ENCODE results near the gene DHDDS. TPM values are rescaled to one million over a fixed set of nuclear protein-coding genes. Genes with fewer than 3 reads are reported as not detected.

Gene DHDDS
- total RNA-seq, 1 donor from 2014 or later: 49.5 TPM

- no peak overlapping the region for H3K4me3 Mint-ChIP-seq
- DNase-seq (ENCODE audit: low spot score in 2 of 2, unreplicated experiment in 2 of 2): no peak
- H3K9me3 Mint-ChIP-seq: no peaks in the 10 kb centered on the region
- H3K4me1 Mint-ChIP-seq: peaks cover 33% of the 10 kb centered on the region
- peak overlapping the region; percentile 91 for H3K27ac Mint-ChIP-seq
- H3K27me3 Mint-ChIP-seq (ENCODE audit: low read depth): no peaks in the 10 kb centered on the region
- no peak for TF ChIP-seq CTCF (IDR thresholded peaks at IDR 0.05; ENCODE audit: unreplicated experiment)
- H3K36me3 Mint-ChIP-seq: no peaks in the 10 kb centered on the region
Observed at GRCh38 chr1:26419494-26419893, 12.6 kb upstream of the DHDDS start.

GRCh38 chr1:26429721-26430120, 2.4 kb upstream of the DHDDS start:
- peaks cover 30% of the 10 kb centered on the region for H3K4me1 Mint-ChIP-seq
- no peak overlapping the region for H3K4me3 Mint-ChIP-seq
- H3K27me3 Mint-ChIP-seq (ENCODE audit: low read depth): no peaks in the 10 kb centered on the region
- peaks cover 3% of the 10 kb centered on the region for H3K36me3 Mint-ChIP-seq
- no peak for TF ChIP-seq CTCF (IDR thresholded peaks at IDR 0.05; ENCODE audit: unreplicated experiment)
- DNase-seq (ENCODE audit: low spot score in 2 of 2, unreplicated experiment in 2 of 2): no peak
- H3K27ac Mint-ChIP-seq: peak overlapping the region; percentile 57
- H3K9me3 Mint-ChIP-seq: no peaks in the 10 kb centered on the region

GRCh38 chr1:26432793-26433192, 672 bp downstream of the DHDDS start:
- no peak for DNase-seq (ENCODE audit: low spot score in 2 of 2, unreplicated experiment in 2 of 2)
- no peaks in the 10 kb centered on the region for H3K27me3 Mint-ChIP-seq (ENCODE audit: low read depth)
- H3K9me3 Mint-ChIP-seq: no peaks in the 10 kb centered on the region
- H3K36me3 Mint-ChIP-seq: peaks cover 3% of the 10 kb centered on the region
- H3K4me1 Mint-ChIP-seq: peaks cover 30% of the 10 kb centered on the region
- H3K27ac Mint-ChIP-seq: peak overlapping the region; percentile 98
- TF ChIP-seq CTCF (IDR thresholded peaks at IDR 0.05; ENCODE audit: unreplicated experiment): no peak
- H3K4me3 Mint-ChIP-seq: peak overlapping the region; percentile 87

GRCh38 chr1:26434161-26434752, 2.1 kb downstream of the DHDDS start:
- Mint-ChIP-seq H3K27me3 (ENCODE audit: low read depth) (no peaks in the 10 kb centered on the region), H3K36me3 (peaks cover 12% of the 10 kb centered on the region), H3K9me3 (no peaks in the 10 kb centered on the region), H3K4me3 (no peak overlapping the region), H3K27ac (no peak overlapping the region), H3K4me1 (peaks cover 30% of the 10 kb centered on the region)
- TF ChIP-seq CTCF (IDR thresholded peaks at IDR 0.05; ENCODE audit: unreplicated experiment): no peak
- DNase-seq (ENCODE audit: low spot score in 2 of 2, unreplicated experiment in 2 of 2): no peak

- TF ChIP-seq CTCF (IDR thresholded peaks at IDR 0.05; ENCODE audit: unreplicated experiment): no peak
- H3K27ac Mint-ChIP-seq: no peak overlapping the region
- no peak for DNase-seq (ENCODE audit: low spot score in 2 of 2, unreplicated experiment in 2 of 2)
Observed at GRCh38 chr1:26438041-26438440, 5.9 kb downstream of the DHDDS start.

GRCh38 chr1:26440259-26440658, 8.1 kb downstream of the DHDDS start:
- Mint-ChIP-seq H3K9me3 (no peaks in the 10 kb centered on the region), H3K4me3 (no peak overlapping the region), H3K36me3 (peaks cover 41% of the 10 kb centered on the region), H3K27ac (no peak overlapping the region), H3K4me1 (no peaks in the 10 kb centered on the region), H3K27me3 (ENCODE audit: low read depth) (no peaks in the 10 kb centered on the region)
- no peak for DNase-seq (ENCODE audit: low spot score in 2 of 2, unreplicated experiment in 2 of 2)
- no peak for TF ChIP-seq CTCF (IDR thresholded peaks at IDR 0.05; ENCODE audit: unreplicated experiment)

More at GRCh38 chr1:26438041-26438440, 5.9 kb downstream of the DHDDS start:
- no peak overlapping the region for H3K4me3 Mint-ChIP-seq
- peaks cover 30% of the 10 kb centered on the region for H3K36me3 Mint-ChIP-seq
- H3K9me3 Mint-ChIP-seq: no peaks in the 10 kb centered on the region
- H3K27me3 Mint-ChIP-seq (ENCODE audit: low read depth): no peaks in the 10 kb centered on the region
- H3K4me1 Mint-ChIP-seq: peaks cover 3% of the 10 kb centered on the region
